A549 treated with DMSO at 1 μM for 4 hours (cell line): ENCODE results near the gene HMCN2. TPM values are rescaled to one million over a fixed set of nuclear protein-coding genes. Genes with fewer than 3 reads are reported as not detected.

Source experiments
- total RNA-seq: library from RNA; stranded (reverse); fragments of 200-300 nt; extraction: Qiagen RNA extraction; gene quantifications from 5 replicates; pipeline ENCODE4 v1.2.3, GENCODE V29; 2022; ENCODE audit warnings: low read depth

The HMCN2 gene
- total RNA-seq = 0.03 to 0.17 TPM (median 0.09 TPM) in 3 of 5 replicates, not detected in the others

DNA sequence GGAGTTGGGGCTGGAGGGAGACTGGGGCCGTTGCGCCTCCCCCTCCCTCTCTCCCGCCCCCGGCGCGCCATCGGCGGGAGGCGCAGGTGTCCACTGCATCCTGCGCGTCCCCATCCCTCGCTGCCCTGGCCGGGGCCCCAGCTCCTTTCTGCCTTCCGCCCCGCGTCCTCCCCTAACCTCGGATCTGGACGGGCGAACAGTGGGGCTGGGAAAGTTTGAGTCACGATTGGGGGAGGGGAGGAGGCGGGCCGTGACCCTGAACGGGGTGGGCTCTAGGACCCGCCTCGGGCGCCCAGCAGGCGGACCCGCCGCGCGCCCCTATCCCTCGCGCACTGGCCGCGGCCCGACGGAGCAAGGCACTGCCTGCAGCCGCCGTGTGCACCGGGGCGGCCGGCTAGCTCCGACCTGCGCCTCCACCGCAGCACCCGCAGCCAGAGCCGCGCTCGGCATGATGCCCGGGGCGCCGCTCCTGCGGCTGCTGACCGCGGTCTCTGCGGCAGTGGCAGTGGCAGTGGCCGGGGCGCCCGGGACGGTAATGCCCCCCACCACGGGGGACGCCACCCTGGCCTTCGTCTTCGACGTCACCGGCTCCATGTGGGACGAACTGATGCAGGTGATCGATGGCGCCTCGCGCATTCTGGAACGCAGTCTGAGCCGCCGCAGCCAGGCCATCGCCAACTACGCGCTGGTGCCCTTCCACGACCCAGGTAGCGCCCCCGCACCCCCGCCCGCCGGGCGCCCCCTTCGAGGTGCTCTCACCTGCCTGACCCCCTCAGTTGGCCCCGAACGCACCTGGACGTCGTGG is at the start of gene HMCN2:
HMCN2 (plus strand) TSS at position 330 of the 805 bp plus-strand sequence; CDS start at position 449, 119 bp downstream.

GRCh38 chr9:130444565-130445221 is 179.1 kb downstream of the HMCN2 start, which contains the start of gene ASS1:
ASS1 (plus strand) TSS chr9:130444961; CDS start chr9:130452229, 7,268 bp downstream.

Other genes with a start within 250 kb of the HMCN2 start
- 14.6 to 19.3 TPM (median 16.6 TPM) in 5 replicates for gene FNBP1, start 222.6 kb upstream of the HMCN2 start, total RNA-seq
- gene GPR107, start 211.9 kb upstream of the HMCN2 start, total RNA-seq = 26.5 to 31.4 TPM (median 30.6 TPM) in 5 replicates
- gene NCS1, start 93.4 kb upstream of the HMCN2 start, total RNA-seq = 39.3 to 60.2 TPM (median 51.1 TPM) in 5 replicates
- 14.7 to 17.4 TPM (median 15.4 TPM) in 5 replicates for gene ASS1, start 179.2 kb downstream of the HMCN2 start, total RNA-seq